Lower lobe of right lung (tissue), 2 donors: Measurements from ENCODE around the gene TUT1. TPM values are rescaled to one million over a fixed set of nuclear protein-coding genes. Genes with fewer than 3 reads are reported as not detected.

Experiments used
- ATAC-seq, 2 donors: fragments of 200-7000 bp; cut with Tn5 transposase; one replicate each; pipeline ENCODE4 v1.9.1; 2020 to 2022; ENCODE audit warnings: mild to moderate bottlenecking in 2 of 2, moderate library complexity in 2 of 2
- DNase-seq: peaks from one replicate; pipeline ENCODE4 v3.0.0-alpha.2; 2020
- H3K27ac ChIP-seq: fragments of 200-600 bp; one replicate; pipeline ENCODE4 v1.8.0; 2022
- H3K27me3 ChIP-seq: fragments of 200-600 bp; one replicate; pipeline ENCODE4 v1.8.0; 2022; ENCODE audit warnings: low read depth
- H3K36me3 ChIP-seq: fragments of 200-600 bp; one replicate; pipeline ENCODE4 v1.8.0; 2022; ENCODE audit warnings: mild to moderate bottlenecking
- H3K4me1 ChIP-seq: fragments of 200-600 bp; one replicate; pipeline ENCODE4 v1.8.0; 2022
- H3K4me3 ChIP-seq: fragments of 200-600 bp; one replicate; pipeline ENCODE4 v1.8.0; 2022; ENCODE audit warnings: mild to moderate bottlenecking
- H3K9me3 ChIP-seq: fragments of 200-600 bp; one replicate; pipeline ENCODE4 v1.8.0; 2022
- intact Hi-C: fragments of 100-400 bp; cut with DNase I; formaldehyde crosslinking; loops from one replicate; pipeline ENCODE4 v1.11.0; 2022
- total RNA-seq: library from RNA; stranded (reverse); fragmentation: NEBNext Ultra II Directional; extraction: Animal tissue kit (Norgen Biotek cat#: 25700); gene quantifications from one replicate; pipeline ENCODE4 v1.2.1, GENCODE V29; 2021
- TF ChIP-seq, protein P1 (sequence below): fragments of 200-600 bp; IDR thresholded peaks from one replicate; pipeline ENCODE4 v1.8.0; 2022; ENCODE audit warnings: antibody characterized with exemption, mild to moderate bottlenecking
- donor health status: DM: no; HTN: yes; CAD: no; lungs with severe emphysema.

Gene TUT1
- total RNA-seq, 1 donor from 2014 or later: 15.8 TPM

DNA sequence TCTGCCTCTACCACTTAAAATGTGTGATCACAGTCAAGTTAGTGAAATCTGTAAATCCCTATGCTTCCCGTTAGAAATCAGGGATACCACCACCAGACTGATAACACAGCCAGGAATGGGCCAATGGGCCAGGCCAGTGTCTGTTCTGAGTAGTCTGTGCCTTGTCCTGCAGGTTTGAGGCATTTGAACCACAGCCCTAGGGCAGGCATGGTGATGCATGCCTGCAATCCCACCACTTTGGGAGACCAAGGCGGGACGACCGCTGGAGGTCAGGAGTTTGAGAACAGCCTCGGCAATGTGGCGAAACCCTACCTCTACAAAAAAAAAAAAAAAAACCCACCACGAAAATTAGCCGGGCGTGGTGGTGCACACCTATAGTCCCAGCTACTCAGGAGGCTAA, 32.7 kb downstream of the TUT1 start:
- intact Hi-C loops: no loop called here
- Histone ChIP-seq H3K27ac (peak overlapping the region; percentile 93), H3K9me3 (no peaks in the 10 kb centered on the region), H3K36me3 (peaks cover 45% of the 10 kb centered on the region), H3K4me1 (peaks cover 65% of the 10 kb centered on the region), H3K27me3 (no peaks in the 10 kb centered on the region), H3K4me3 (no peak overlapping the region)
- ATAC-seq (no peak), DNase-seq (no peak)
- TF ChIP-seq, protein P1, sequence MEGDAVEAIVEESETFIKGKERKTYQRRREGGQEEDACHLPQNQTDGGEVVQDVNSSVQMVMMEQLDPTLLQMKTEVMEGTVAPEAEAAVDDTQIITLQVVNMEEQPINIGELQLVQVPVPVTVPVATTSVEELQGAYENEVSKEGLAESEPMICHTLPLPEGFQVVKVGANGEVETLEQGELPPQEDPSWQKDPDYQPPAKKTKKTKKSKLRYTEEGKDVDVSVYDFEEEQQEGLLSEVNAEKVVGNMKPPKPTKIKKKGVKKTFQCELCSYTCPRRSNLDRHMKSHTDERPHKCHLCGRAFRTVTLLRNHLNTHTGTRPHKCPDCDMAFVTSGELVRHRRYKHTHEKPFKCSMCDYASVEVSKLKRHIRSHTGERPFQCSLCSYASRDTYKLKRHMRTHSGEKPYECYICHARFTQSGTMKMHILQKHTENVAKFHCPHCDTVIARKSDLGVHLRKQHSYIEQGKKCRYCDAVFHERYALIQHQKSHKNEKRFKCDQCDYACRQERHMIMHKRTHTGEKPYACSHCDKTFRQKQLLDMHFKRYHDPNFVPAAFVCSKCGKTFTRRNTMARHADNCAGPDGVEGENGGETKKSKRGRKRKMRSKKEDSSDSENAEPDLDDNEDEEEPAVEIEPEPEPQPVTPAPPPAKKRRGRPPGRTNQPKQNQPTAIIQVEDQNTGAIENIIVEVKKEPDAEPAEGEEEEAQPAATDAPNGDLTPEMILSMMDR: no peak

DNA sequence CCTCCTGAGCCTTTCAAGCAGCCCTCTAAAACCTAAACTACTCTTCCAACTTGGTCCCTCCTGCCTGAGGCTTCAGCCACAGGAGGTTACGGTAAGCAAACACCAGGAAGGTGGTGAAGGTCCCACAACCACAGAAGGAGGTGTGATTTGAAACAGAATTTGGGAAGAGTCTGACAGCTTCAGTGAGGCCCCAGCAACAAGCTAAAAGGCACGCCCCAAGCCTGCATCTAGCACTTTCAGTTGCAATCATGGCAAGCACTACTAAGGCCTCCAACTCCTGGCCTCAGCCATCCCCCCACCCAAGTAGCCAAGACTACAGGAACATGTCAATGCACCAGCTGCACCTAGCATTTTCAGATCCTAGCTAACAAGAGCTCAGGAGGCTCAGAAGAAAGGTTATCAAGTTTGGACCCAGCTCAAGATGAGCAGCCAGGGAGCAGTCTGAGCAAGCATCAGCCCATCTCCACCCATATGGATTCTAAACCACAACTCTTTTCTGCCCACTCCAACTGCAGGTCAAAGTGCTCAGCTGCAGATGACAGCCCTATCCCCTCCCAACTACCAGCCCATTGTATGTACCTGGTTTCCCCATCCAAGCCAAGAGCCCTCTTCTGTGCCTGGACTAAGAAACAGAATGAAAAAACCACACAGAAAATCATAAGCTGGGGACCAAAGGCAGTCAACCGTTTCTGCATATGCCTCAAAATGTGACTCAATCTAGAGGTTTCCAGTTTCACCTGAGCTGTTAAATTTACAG, 34.3 kb downstream of the TUT1 start:
- no peaks in the 10 kb centered on the region for H3K9me3 ChIP-seq
- H3K4me3 ChIP-seq: peak overlapping the region; percentile 37
- H3K36me3 ChIP-seq: peaks cover 28% of the 10 kb centered on the region
- H3K27ac ChIP-seq: peak overlapping the region; percentile 93
- TF ChIP-seq, protein P1: no peak
- no peaks in the 10 kb centered on the region for H3K27me3 ChIP-seq
- ATAC-seq (no peak), DNase-seq (no peak)
- intact Hi-C loops: no loop called here
- H3K4me1 ChIP-seq: peaks cover 81% of the 10 kb centered on the region

DNA sequence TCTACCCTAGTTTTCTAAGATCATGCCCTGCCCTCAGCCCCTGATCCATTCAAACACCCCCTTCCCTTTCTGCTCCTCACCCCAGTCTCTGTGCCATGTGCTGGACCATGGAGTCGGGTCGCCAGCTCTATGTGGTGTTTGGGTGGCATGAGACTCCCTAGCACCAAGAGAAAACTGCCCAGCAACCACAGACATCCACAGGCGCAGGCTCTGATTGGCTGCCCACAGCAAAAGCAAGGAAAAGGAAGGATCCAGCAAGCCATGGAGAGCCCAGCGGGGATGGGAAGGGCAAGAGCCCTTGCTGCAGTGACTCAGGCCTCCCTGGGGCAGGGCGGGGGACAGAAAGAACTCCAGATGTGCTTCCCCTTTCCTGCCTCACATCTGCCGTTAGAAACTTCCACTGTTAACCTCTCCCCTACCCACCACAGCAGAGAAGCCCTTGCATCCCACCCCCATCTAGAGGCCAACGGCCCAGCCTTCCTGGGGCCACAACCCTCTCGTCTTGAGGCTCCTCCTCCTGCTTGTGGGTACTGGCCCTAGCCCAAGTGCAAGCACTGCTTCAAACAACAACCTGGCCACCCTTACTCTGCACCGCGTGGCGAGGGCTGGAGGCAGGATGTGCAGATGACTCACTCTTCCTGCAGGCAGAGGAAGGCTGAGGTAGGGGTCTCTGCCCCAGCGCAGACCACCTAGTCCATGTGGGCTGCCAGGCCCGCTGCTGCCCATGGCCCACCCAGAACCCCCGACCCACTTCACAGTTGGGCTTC, 35.0 kb downstream of the TUT1 start:
- peak overlapping the region; percentile 93 for H3K27ac ChIP-seq
- peaks cover 88% of the 10 kb centered on the region for H3K4me1 ChIP-seq
- peak overlapping the region; percentile 37 for H3K4me3 ChIP-seq
- ATAC-seq (peak; percentile 73 to 74), DNase-seq (peak; percentile 94)
- intact Hi-C loops: no loop called here
- no peaks in the 10 kb centered on the region for H3K27me3 ChIP-seq
- H3K9me3 ChIP-seq: no peaks in the 10 kb centered on the region
- TF ChIP-seq, protein P1: no peak
- peaks cover 22% of the 10 kb centered on the region for H3K36me3 ChIP-seq

DNA sequence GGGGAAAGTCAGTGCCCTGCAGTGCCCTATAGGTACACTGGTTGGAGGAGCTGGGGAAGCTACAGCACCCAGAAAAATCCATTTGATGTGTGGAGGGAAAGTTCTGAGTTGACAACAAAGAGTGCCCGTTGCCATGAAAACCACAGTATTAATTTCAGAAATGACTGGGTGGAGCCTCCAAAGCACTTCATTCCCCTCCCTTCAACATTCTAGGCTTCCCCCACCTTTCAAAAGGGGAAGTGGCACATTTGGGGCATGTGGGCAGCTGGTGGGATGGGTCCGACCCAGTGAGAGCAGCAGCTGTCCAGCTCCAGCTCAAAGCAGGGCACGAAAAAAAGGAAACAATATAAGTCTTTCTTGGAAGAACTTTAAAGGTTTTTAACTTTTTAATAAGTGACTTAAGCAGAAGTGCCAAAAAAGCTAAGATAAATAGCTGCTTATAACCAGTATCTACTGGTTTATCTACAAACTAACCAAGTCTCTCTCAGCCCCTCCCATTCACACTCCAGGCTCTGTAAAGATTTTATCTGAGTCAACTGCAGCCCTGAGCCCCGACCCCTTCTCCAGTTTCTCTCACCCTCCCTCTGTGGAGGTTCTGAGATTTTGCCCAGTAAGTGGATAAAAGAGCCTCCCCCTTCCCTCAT, 35.7 kb downstream of the TUT1 start:
- Histone ChIP-seq H3K4me3 (peak overlapping the region; percentile 37), H3K27me3 (no peaks in the 10 kb centered on the region), H3K4me1 (peaks cover 89% of the 10 kb centered on the region), H3K36me3 (peaks cover 22% of the 10 kb centered on the region), H3K9me3 (no peaks in the 10 kb centered on the region), H3K27ac (peak overlapping the region; percentile 93)
- intact Hi-C loops: no loop called here
- peak; percentile 77 for DNase-seq
- peak; percentile 20 to 41 for ATAC-seq
- TF ChIP-seq, protein P1: no peak

DNA sequence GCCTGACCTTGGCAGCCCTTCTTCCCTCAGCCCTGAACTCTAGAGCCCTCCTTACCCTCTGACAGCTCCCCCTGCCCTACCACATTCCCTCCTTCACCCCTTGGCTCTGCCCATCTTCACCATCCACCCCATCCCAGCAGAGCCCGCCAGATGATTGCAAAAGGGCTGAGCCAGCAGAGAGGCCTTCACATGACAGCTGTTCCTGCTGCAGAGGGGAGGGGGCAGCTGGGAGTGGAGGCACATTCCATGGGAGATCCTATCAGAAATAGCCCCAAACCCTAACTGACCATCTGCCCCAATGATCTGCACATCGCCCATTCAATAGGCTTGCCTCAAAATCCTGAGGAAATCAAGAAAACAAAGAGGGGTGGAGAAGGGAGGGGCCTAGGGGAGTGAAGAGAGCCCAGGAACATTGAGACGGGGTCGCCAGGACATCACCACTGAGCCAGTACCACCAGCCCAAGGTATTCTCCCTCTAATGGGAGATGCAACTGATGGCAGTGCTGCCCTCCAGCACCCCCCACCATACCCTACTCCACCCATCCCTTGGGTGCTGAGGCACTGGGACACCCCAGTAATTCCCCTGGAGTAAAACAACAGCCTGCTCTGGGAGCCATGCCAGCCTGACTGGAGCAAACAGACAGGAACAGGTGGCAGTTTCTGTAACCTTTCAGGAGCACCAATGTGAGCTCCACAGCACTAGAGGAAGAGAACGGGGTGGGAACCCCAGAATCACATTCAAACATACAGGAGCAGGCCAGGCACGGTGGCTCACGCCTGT, 36.7 kb downstream of the TUT1 start:
- DNase-seq: peak; percentile 50
- Histone ChIP-seq H3K4me1 (peaks cover 88% of the 10 kb centered on the region), H3K27me3 (no peaks in the 10 kb centered on the region), H3K27ac (peak overlapping the region; percentile 93), H3K4me3 (peak overlapping the region; percentile 29), H3K36me3 (peaks cover 16% of the 10 kb centered on the region), H3K9me3 (no peaks in the 10 kb centered on the region)
- TF ChIP-seq, protein P1: no peak
- no peak for ATAC-seq
- intact Hi-C loops: no loop called here
